Measurements from ENCODE around the gene CD1B. TPM values are rescaled to one million over a fixed set of nuclear protein-coding genes. Genes with fewer than 3 reads are reported as not detected.
A peak's percentile ranks its signal among the peaks of the same experiment; 100 is the strongest.
"Not testable (repeated sequence)": the region's sequence is repeated elsewhere in the genome, so short reads cannot be mapped to it uniquely, and the experiment has no call there.

CD1B gene
- total RNA-seq, 3 donors from 2014 or later: not detected

- intact Hi-C loops (cut with DNase I, micrococcal nuclease): no loop called here
- H3K9me3 ChIP-seq: no peaks in the 10 kb centered on the region
- no peak for TF ChIP-seq CTCF (IDR thresholded peaks at IDR 0.05)
- no peak within 1 kb of the TSS for H3K4me3 ChIP-seq
- no peak for DNase-seq
- H3K36me3 ChIP-seq (ENCODE audit: low read depth): no peaks in the 10 kb centered on the region
- no peaks in the 10 kb centered on the region for H3K4me1 ChIP-seq (ENCODE audit: low read depth)
- ATAC-seq: no peak
These were observed 41.5 kb downstream of the CD1B start, which contains the start of gene CD1C for GRCh38 chr1:158289811-158290210. Gene CD1C, plus strand, starts transcription at chr1:158289923. Its CDS starts 142 bp downstream, at chr1:158290065.

- intact Hi-C loops (cut with DNase I, micrococcal nuclease): no loop called here
These were observed 44.4 kb downstream of the CD1B start for GRCh38 chr1:158286941-158287346.

DNA sequence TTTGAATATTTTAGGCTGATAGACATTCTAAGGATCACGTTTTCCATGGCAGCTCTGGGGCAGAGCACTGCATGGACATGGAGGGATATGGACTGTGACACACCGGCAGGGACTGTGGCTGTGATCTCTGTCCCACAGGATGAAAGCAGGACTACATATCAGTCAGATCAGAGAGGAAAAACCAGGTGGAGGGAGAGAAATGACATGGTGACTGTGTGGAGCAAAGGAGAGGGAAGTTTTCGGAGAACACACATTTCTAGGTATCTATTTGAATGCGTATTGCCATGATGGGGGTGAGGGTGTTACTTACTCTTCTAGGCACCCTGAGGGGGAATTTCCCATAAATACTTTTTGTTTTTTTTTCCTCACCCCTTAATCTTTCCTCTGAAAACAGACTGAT lies 44.8 kb downstream of the CD1B start:
- ATAC-seq (no peak), DNase-seq (no peak)
- TF ChIP-seq CTCF (IDR thresholded peaks at IDR 0.05): no peak
- no peak overlapping the region for H3K4me3 ChIP-seq
- intact Hi-C loops (cut with DNase I, micrococcal nuclease): no loop called here
- H3K36me3 ChIP-seq (ENCODE audit: low read depth): no peaks in the 10 kb centered on the region
- no peaks in the 10 kb centered on the region for H3K4me1 ChIP-seq (ENCODE audit: low read depth)
- H3K9me3 ChIP-seq: peaks cover 3% of the 10 kb centered on the region

More at GRCh38 chr1:158286941-158287346, 44.4 kb downstream of the CD1B start:
- DNase-seq (no peak), ATAC-seq (no peak)
- TF ChIP-seq CTCF (IDR thresholded peaks at IDR 0.05): no peak
- Histone ChIP-seq H3K4me3 (no peak overlapping the region), H3K36me3 (ENCODE audit: low read depth) (no peaks in the 10 kb centered on the region), H3K9me3 (peaks cover 3% of the 10 kb centered on the region), H3K4me1 (ENCODE audit: low read depth) (no peaks in the 10 kb centered on the region)

DNA sequence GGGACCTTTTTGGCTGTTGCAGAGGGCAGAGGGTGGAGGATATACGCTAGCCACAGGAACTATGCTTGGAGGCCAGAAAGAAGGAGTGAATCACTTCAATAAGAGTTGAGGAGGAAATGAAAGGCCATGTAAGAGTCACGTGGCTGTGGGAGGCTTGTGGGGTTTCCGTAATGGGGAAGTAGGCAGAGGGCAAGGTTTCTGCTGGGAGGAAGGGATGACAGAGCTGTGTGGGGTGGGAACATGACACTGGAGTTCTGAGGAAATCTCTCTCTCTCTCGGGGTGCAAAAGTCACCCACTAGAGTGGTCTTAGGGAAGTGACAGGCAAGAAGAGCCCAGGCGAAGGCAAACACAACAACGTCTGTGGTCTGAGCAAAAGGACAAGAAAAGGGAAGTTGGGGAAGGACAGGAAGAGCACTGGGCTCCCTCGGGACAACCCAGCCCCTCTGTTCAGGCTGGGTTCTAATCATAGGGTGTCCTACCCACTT lies 45.5 kb downstream of the CD1B start:
- Histone ChIP-seq H3K4me1 (ENCODE audit: low read depth) (no peaks in the 10 kb centered on the region), H3K36me3 (ENCODE audit: low read depth) (no peaks in the 10 kb centered on the region), H3K4me3 (no peak overlapping the region), H3K9me3 (peaks cover 3% of the 10 kb centered on the region)
- TF ChIP-seq CTCF (IDR thresholded peaks at IDR 0.05): no peak
- ATAC-seq: peak; percentile 79
- DNase-seq: peak in 2 of 3 donors; percentile 44 to 59
- intact Hi-C loops (cut with DNase I, micrococcal nuclease): no loop called here

DNA sequence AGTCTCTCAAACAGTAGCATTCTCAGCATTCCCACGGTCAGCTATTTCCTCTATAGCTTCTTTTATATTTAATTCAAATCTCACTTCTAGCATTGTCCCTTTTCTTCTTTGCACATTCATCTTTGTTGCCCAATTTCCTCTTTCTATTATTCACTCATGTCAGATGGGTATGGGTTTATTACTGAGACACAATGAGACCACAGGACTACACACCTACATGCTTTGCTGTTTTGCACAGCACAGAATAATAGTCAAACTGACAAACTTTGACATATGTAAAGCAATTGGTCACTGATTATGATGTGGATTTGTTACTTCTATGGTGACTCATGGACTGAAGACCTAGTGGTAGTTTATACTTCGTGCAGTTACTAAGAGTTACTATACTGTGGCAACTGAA lies 47.4 kb downstream of the CD1B start:
- no peaks in the 10 kb centered on the region for H3K36me3 ChIP-seq (ENCODE audit: low read depth)

DNA sequence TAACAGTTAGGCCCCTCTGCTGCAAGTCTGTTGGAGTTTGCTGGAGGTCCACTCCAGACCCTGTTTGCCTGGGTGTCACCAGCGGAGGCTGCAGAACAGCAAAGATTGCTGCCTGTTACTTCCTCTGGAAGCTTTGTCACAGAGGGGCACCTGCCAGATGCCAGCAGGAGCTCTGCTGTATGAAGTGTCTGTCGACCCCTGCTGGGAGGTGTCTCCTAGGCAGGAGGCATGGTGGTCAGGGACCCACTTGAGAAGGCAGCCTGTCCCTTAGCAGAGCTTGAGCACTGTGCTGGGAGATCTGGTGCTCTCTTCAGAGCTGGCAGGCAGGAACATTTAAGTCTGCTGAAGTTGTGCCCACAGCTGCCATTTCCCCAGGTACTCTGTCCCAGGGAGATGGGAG lies 48.9 kb downstream of the CD1B start:
- ATAC-seq; H3K4me1 ChIP-seq (ENCODE audit: low read depth); DNase-seq; intact Hi-C loops (cut with DNase I, micrococcal nuclease); H3K4me3 ChIP-seq; H3K36me3 ChIP-seq (ENCODE audit: low read depth): not testable (repeated sequence)
- H3K9me3 ChIP-seq: peaks cover 15% of the 10 kb centered on the region

More for the DNA sequence above, 47.4 kb downstream of the CD1B start:
- Histone ChIP-seq H3K4me3 (no peak overlapping the region), H3K4me1 (ENCODE audit: low read depth) (no peaks in the 10 kb centered on the region), H3K9me3 (peaks cover 15% of the 10 kb centered on the region)
- intact Hi-C loops (cut with DNase I, micrococcal nuclease): no loop called here
- ATAC-seq (no peak), DNase-seq (no peak)
- no peak for TF ChIP-seq CTCF (IDR thresholded peaks at IDR 0.05)

Other genes starting within 250 kb of the CD1B start
- 1 to 10 TPM; 2.4 to 7.5 (median 5.4) TPM for gene CD1D, start 150.6 kb downstream of the CD1B start, total RNA-seq
- gene CD1A, start 77.1 kb downstream of the CD1B start, total RNA-seq: not detected
- gene CD1C, start 41.6 kb downstream of the CD1B start, total RNA-seq: 1 to 10 TPM in 1 of 3 donors, under 1 TPM in 2; 0.43 to 1.1 (median 0.47) TPM
- gene CD1E, start 22.4 kb upstream of the CD1B start, total RNA-seq: not detected
- not detected for gene OR10T2, start 67.9 kb upstream of the CD1B start, total RNA-seq
- gene OR10K2, start 94.7 kb upstream of the CD1B start, total RNA-seq: not detected
- not detected for gene OR10K1, start 130.3 kb upstream of the CD1B start, total RNA-seq
- not detected for gene OR10R2, start 140.7 kb upstream of the CD1B start, total RNA-seq
- not detected for gene OR6Y1, start 222.9 kb upstream of the CD1B start, total RNA-seq
- not detected for gene OR6P1, start 239.0 kb upstream of the CD1B start, total RNA-seq
- gene OR10X1, start 248.4 kb upstream of the CD1B start, total RNA-seq: not detected

Data from mucosa of descending colon (tissue), 3 donors.